ENCODE data around the gene AGBL4.

DNA sequence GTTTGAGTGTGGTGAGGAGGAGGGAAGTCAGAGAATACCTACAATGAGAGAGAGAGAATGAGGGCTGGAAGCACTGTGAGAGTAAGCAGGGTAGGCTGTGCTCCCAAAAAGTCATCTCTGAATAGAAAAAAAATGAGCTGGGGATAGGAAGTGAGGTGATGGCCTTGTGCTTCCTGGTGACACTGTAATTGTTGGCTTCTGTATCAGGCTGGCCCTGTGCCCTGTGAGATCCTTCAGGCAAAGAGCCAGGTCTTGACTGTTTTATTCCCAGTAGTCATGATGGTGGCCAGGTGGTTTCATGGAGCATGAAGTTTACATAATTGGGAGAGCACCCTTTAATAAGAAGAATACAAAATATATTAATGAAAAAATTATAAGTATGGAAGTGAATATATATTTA, 1531.4 kb downstream of the AGBL4 start:
- TF ChIP-seq, protein P1, sequence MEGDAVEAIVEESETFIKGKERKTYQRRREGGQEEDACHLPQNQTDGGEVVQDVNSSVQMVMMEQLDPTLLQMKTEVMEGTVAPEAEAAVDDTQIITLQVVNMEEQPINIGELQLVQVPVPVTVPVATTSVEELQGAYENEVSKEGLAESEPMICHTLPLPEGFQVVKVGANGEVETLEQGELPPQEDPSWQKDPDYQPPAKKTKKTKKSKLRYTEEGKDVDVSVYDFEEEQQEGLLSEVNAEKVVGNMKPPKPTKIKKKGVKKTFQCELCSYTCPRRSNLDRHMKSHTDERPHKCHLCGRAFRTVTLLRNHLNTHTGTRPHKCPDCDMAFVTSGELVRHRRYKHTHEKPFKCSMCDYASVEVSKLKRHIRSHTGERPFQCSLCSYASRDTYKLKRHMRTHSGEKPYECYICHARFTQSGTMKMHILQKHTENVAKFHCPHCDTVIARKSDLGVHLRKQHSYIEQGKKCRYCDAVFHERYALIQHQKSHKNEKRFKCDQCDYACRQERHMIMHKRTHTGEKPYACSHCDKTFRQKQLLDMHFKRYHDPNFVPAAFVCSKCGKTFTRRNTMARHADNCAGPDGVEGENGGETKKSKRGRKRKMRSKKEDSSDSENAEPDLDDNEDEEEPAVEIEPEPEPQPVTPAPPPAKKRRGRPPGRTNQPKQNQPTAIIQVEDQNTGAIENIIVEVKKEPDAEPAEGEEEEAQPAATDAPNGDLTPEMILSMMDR (IDR thresholded peaks at IDR 0.05 in 8 of 11, conservative IDR thresholded peaks at IDR 0.05 in 3 of 11) = no peak
- TF ChIP-seq POLR2A (IDR thresholded peaks at IDR 0.05) = no peak
- TF ChIP-seq POLR2AphosphoS5 (IDR thresholded peaks at IDR 0.05) = peak in 1 of 3 donors; percentile 59
